Sigmoid colon (tissue), 7 donors: ENCODE results near the gene ANKRD6. TPM values are rescaled to one million over a fixed set of nuclear protein-coding genes. Genes with fewer than 3 reads are reported as not detected.

ENCODE experiments used
- DNase-seq: peaks from one replicate; pipeline ENCODE4 v3.0.0-alpha.2; 2019
- H3K27ac ChIP-seq, 4 donors: fragments of 200-600 bp; sonication (generic); one replicate each; pipeline ENCODE4 v1.5.1; 2016 to 2019; ENCODE audit warnings: mild to moderate bottlenecking in 1 of 4
- H3K27me3 ChIP-seq, 3 donors: fragments of 200-600 bp; sonication (generic); one replicate each; pipeline ENCODE4 v1.5.1; 2019; ENCODE audit warnings: mild to moderate bottlenecking in 1 of 3
- H3K36me3 ChIP-seq, 4 donors: fragments of 200-600 bp; sonication (generic); one replicate each; pipeline ENCODE4 v1.5.1; 2016 to 2019
- H3K4me1 ChIP-seq, 4 donors: fragments of 200-600 bp; sonication (generic); one replicate each; pipeline ENCODE4 v1.5.1; 2017 to 2019
- H3K4me3 ChIP-seq, 4 donors: fragments of 200-600 bp; sonication (generic); one replicate each; pipeline ENCODE4 v1.5.1; 2017 to 2019; ENCODE audit warnings: mild to moderate bottlenecking in 2 of 4, moderate library complexity in 1 of 4
- H3K9me3 ChIP-seq, 4 donors: fragments of 200-600 bp in 3 of 4; sonication (generic) in 3 of 4; one replicate each; pipeline versions ENCODE4 v1.5.1 to v1.6.1; 2013 to 2019
- EP300 ChIP-seq, 4 donors: sonication (generic); formaldehyde crosslinking; IDR thresholded peaks; one replicate each; pipeline ENCODE4 v1.6.1; 2017; ENCODE audit warnings: antibody characterized with exemption in 4 of 4
- POLR2A ChIP-seq, 2 donors: fragments of 450-650 bp; IDR thresholded peaks; one replicate each; pipeline ENCODE4 v1.6.1; 2016; ENCODE audit warnings: antibody characterized with exemption in 2 of 2, mild to moderate bottlenecking in 2 of 2, moderate library complexity in 2 of 2
- POLR2AphosphoS5 ChIP-seq, 4 donors: sonication (generic); formaldehyde crosslinking; IDR thresholded peaks; one replicate each; pipeline ENCODE4 v1.6.1; 2017; ENCODE audit warnings: antibody characterized with exemption in 4 of 4
- WGBS, 2 donors: extraction: QIAGEN DNeasy Blood & Tissue Kit; methylation state at CpG; one replicate each; pipeline ENCODE4 v1.1.7; 2013; 5-methylcytosine and 5-hydroxymethylcytosine counted together
- intact Hi-C: fragments of 100-400 bp; cut with DNase I; formaldehyde crosslinking; loops from one replicate; pipeline ENCODE4 v1.15.1; 2023
- polyA plus RNA-seq, 3 donors: library from polyadenylated mRNA; stranded (reverse); fragments of 200-250 nt; gene quantifications; one replicate each; pipeline ENCODE4 v1.2.3, GENCODE V29; 2013
- total RNA-seq, 4 donors: library from RNA; depleted of rRNA; stranded (reverse); fragments of >200 nt; gene quantifications; one replicate each; pipeline ENCODE4 v1.1.0, GENCODE V29; 2016
- TF ChIP-seq, protein P1 (sequence below), 4 experiments: fragments of 450-650 bp in 3 of 4; fragments of 200-600 bp in 1 of 4; IDR thresholded peaks; one replicate each; pipeline ENCODE4 v1.5.1; 2016 to 2019; ENCODE audit warnings: antibody characterized with exemption in 4 of 4, mild to moderate bottlenecking in 3 of 4, moderate library complexity in 2 of 4
- donor health status: healthy with polysubstance abuse.
- donor health status: Bipolar disorder and iron deficiency.
- donor health status: healthy.

The ANKRD6 gene
- total and polyA plus RNA-seq, 7 donors, result 1.7 to 21.6 (median 8.0) TPM

DNA sequence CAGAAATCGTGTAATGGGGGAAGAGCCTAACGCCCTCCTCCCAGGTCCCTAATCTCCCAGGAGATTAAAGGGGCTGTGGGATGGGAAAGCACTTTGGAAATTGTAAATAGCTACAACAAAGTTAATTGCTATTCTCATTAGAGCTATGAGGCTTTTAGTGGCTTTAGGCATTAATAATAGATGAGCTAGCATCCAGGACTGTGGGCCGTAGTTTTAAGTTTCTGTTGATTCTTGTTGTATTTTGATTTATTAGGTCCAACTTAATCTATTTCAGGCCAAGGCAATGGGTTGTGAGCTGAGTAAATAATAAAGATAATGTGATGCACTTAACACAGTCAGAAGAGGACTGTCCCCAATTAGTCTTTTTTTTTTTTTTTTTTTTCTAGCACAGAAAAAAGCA is 67.7 kb downstream of the ANKRD6 start:
- Histone ChIP-seq H3K27ac (no peak overlapping the region), H3K27me3 (no peaks in the 10 kb centered on the region), H3K9me3 (no peaks in the 10 kb centered on the region), H3K4me3 (no peak overlapping the region), H3K36me3 (no peaks in the 10 kb centered on the region), H3K4me1 (no peaks in the 10 kb centered on the region)
- TF ChIP-seq, protein P1, sequence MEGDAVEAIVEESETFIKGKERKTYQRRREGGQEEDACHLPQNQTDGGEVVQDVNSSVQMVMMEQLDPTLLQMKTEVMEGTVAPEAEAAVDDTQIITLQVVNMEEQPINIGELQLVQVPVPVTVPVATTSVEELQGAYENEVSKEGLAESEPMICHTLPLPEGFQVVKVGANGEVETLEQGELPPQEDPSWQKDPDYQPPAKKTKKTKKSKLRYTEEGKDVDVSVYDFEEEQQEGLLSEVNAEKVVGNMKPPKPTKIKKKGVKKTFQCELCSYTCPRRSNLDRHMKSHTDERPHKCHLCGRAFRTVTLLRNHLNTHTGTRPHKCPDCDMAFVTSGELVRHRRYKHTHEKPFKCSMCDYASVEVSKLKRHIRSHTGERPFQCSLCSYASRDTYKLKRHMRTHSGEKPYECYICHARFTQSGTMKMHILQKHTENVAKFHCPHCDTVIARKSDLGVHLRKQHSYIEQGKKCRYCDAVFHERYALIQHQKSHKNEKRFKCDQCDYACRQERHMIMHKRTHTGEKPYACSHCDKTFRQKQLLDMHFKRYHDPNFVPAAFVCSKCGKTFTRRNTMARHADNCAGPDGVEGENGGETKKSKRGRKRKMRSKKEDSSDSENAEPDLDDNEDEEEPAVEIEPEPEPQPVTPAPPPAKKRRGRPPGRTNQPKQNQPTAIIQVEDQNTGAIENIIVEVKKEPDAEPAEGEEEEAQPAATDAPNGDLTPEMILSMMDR (IDR thresholded peaks at IDR 0.05), result no peak
- no peak for TF ChIP-seq EP300 (IDR thresholded peaks at IDR 0.05)
- no peak for TF ChIP-seq POLR2AphosphoS5 (IDR thresholded peaks at IDR 0.05)
- no peak for TF ChIP-seq POLR2A (IDR thresholded peaks at IDR 0.05)
- WGBS, 2 donors, result 84 to 94% methylated on average over 3 of the region's 3 CpGs
- no peak for DNase-seq
- intact Hi-C loops, result no loop called here

DNA sequence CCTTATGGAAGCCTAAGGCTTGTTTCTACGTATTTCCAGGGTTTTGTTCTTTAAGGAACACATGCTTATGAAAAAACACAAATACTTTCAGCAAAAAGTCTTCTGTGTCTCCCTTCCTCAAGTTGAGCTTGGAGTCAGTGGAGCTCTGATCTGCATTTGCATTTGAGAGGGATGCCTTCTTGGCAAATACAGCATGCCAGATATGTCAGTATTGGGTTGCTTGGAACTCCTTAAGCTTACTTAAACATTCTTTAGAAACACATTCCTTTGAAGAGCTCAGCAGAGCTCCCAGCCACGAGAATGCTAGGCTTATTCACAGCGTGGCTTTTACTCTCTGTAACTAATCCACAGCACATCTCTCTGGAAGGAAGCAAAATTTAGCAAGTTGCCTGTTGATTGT is 68.3 kb downstream of the ANKRD6 start:
- no peak overlapping the region for H3K27ac ChIP-seq
- H3K4me1 ChIP-seq, result no peaks in the 10 kb centered on the region
- no peaks in the 10 kb centered on the region for H3K36me3 ChIP-seq
- WGBS, 2 donors, result 59 to 71% methylated on average over 3 of the region's 3 CpGs
- TF ChIP-seq POLR2A (IDR thresholded peaks at IDR 0.05), result no peak
- TF ChIP-seq POLR2AphosphoS5 (IDR thresholded peaks at IDR 0.05), result no peak
- no peak for TF ChIP-seq EP300 (IDR thresholded peaks at IDR 0.05)
- TF ChIP-seq, protein P1 (IDR thresholded peaks at IDR 0.05), result no peak
- no peak overlapping the region for H3K4me3 ChIP-seq
- intact Hi-C loops, result no loop called here
- no peak for DNase-seq
- no peaks in the 10 kb centered on the region for H3K9me3 ChIP-seq
- no peaks in the 10 kb centered on the region for H3K27me3 ChIP-seq

DNA sequence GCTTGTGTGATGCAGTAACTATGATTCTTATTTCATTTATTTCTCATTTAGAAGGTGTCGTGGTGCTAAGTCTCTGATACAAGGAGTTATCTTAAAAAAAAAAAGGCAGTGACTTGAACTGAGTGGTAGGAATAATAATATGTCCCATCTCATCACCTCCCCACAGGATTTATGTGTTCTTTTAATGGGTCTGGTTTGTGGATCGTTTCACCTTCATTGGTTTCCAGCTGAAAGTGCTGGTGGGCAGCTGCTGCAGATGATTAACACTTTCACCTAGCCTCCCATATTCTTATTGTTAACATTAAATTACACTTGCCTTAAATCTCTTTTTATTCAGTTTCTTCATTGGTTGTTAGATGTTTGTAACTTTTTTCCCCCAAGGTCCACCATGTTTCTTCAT is 68.8 kb downstream of the ANKRD6 start:
- Histone ChIP-seq H3K4me1 (no peaks in the 10 kb centered on the region), H3K27ac (no peak overlapping the region), H3K9me3 (no peaks in the 10 kb centered on the region), H3K4me3 (no peak overlapping the region), H3K27me3 (no peaks in the 10 kb centered on the region), H3K36me3 (no peaks in the 10 kb centered on the region)
- intact Hi-C loops, result no loop called here
- TF ChIP-seq, protein P1 (IDR thresholded peaks at IDR 0.05), result no peak
- TF ChIP-seq POLR2A (IDR thresholded peaks at IDR 0.05) (no peak), EP300 (IDR thresholded peaks at IDR 0.05) (no peak), POLR2AphosphoS5 (IDR thresholded peaks at IDR 0.05) (no peak)
- DNase-seq, result no peak
- 77 to 81% methylated on average over 2 of the region's 2 CpGs for WGBS, 2 donors

DNA sequence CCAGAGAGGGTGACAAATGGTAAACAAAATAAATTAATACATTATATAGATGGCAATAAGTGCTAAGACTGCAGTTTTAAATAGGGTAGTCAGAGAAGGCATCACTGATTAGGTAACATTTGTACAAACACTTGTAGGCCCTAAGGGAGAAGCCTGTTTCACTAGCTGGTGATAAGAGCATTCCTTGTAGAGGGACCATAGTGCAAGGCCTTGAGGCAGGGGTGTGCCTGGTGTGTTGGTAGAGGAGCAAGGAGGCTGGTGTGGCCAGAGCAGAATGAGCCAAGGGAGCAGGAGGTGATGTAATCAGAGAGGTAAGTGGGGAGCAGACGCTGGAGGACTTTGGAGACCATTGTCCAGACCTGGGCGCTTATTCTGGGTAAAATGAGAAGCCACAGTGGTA is 70.7 kb downstream of the ANKRD6 start:
- WGBS, 2 donors, result 92 to 95% methylated on average over 2 of the region's 2 CpGs
- Histone ChIP-seq H3K9me3 (no peaks in the 10 kb centered on the region), H3K27ac (no peak overlapping the region), H3K36me3 (no peaks in the 10 kb centered on the region), H3K4me3 (no peak overlapping the region), H3K4me1 (no peaks in the 10 kb centered on the region), H3K27me3 (no peaks in the 10 kb centered on the region)
- no peak for DNase-seq
- intact Hi-C loops, result no loop called here
- TF ChIP-seq EP300 (IDR thresholded peaks at IDR 0.05) (no peak), POLR2A (IDR thresholded peaks at IDR 0.05) (no peak), POLR2AphosphoS5 (IDR thresholded peaks at IDR 0.05) (no peak)
- TF ChIP-seq, protein P1 (IDR thresholded peaks at IDR 0.05), result no peak

DNA sequence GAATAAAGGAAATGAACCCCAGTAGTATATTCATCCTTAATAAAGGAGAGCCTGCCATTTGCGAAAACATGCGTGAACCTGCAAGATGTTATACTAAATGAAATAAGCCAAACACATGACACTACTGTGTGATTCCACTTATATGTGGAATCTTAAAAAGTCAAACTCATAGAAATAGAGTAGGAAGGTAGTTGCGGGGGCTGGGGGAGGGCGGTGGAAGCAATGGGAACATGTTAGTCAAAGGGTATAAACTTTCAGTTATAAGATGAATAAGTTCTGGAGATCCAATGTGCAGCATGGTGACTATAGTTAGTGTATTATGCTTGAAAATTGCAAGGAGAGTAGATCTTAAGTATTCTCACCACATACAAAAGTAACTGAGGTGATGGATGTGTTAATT is 72.9 kb downstream of the ANKRD6 start:
- Histone ChIP-seq H3K36me3 (no peaks in the 10 kb centered on the region), H3K4me3 (no peak overlapping the region), H3K4me1 (no peaks in the 10 kb centered on the region), H3K27me3 (no peaks in the 10 kb centered on the region), H3K9me3 (no peaks in the 10 kb centered on the region), H3K27ac (no peak overlapping the region)
- no peak for TF ChIP-seq POLR2AphosphoS5 (IDR thresholded peaks at IDR 0.05)
- no peak for TF ChIP-seq POLR2A (IDR thresholded peaks at IDR 0.05)
- TF ChIP-seq, protein P1 (IDR thresholded peaks at IDR 0.05), result no peak
- no peak for TF ChIP-seq EP300 (IDR thresholded peaks at IDR 0.05)
- intact Hi-C loops, result no loop called here
- DNase-seq, result no peak
- WGBS, 2 donors, result 96% methylated on average over 4 of the region's 4 CpGs
